GM19467 (cell line): ENCODE data around the gene NOS1.

Experiments used
- ATAC-seq: cut with Tn5 transposase; IDR thresholded peaks from one replicate; pipeline ENCODE4 v1.9.1; 2021; ENCODE audit warnings: mild to moderate bottlenecking, moderate library complexity; ENCODE audit not compliant: unreplicated experiment

The NOS1 gene

GRCh38 chr12:117363953-117364486 lies 2.6 kb upstream of the NOS1 start:
- ATAC-seq = no peak

- no peak for ATAC-seq
Observed at GRCh38 chr12:117363056-117363662, 1.7 kb upstream of the NOS1 start.

GRCh38 chr12:117362391-117362790 lies 965 bp upstream of the NOS1 start:
- ATAC-seq = no peak

GRCh38 chr12:117361905-117362304 lies 479 bp upstream of the NOS1 start:
- ATAC-seq = no peak

GRCh38 chr12:117360551-117361346 lies 677 bp downstream of the NOS1 start:
- no peak for ATAC-seq

- ATAC-seq = no peak
Observed at GRCh38 chr12:117360222-117360550, 1.2 kb downstream of the NOS1 start.

- ATAC-seq = no peak
Observed at GRCh38 chr12:117359029-117359845, 2.2 kb downstream of the NOS1 start.

GRCh38 chr12:117356048-117356447 lies 5.4 kb downstream of the NOS1 start:
- no peak for ATAC-seq

GRCh38 chr12:117352883-117353282 lies 8.5 kb downstream of the NOS1 start:
- ATAC-seq = no peak

GRCh38 chr12:117352206-117352605 lies 9.2 kb downstream of the NOS1 start:
- no peak for ATAC-seq

GRCh38 chr12:117350140-117350539 lies 11.3 kb downstream of the NOS1 start:
- no peak for ATAC-seq

GRCh38 chr12:117347588-117347987 lies 13.8 kb downstream of the NOS1 start:
- no peak for ATAC-seq

- ATAC-seq = no peak
Observed at GRCh38 chr12:117344716-117345115, 16.7 kb downstream of the NOS1 start.

GRCh38 chr12:117343849-117344248 lies 17.6 kb downstream of the NOS1 start:
- no peak for ATAC-seq

GRCh38 chr12:117343296-117343695 lies 18.1 kb downstream of the NOS1 start:
- no peak for ATAC-seq

GRCh38 chr12:117342682-117343081 lies 18.7 kb downstream of the NOS1 start:
- no peak for ATAC-seq

- no peak for ATAC-seq
Observed at GRCh38 chr12:117342247-117342646, 19.2 kb downstream of the NOS1 start.

GRCh38 chr12:117339104-117339503 lies 22.3 kb downstream of the NOS1 start:
- no peak for ATAC-seq

GRCh38 chr12:117334855-117335587 lies 26.4 kb downstream of the NOS1 start:
- no peak for ATAC-seq

- ATAC-seq = no peak
Observed at GRCh38 chr12:117334051-117334450, 27.4 kb downstream of the NOS1 start.

GRCh38 chr12:117333331-117333881 lies 28.0 kb downstream of the NOS1 start:
- no peak for ATAC-seq
